DOHH2 (cell line): Measurements from ENCODE around the gene CCDC40.

Experiments used
- H3F3A ChIP-seq: fragments of 200-600 bp; sonication (generic), shearing (Covaris generic); 2 replicates; pipeline ENCODE4 v1.6.0; 2016; ENCODE audit warnings: antibody characterized with exemption, mild to moderate bottlenecking; ENCODE audit not compliant: control insufficient read depth, insufficient read depth
- H3K27ac ChIP-seq: fragments of 200-600 bp; sonication (generic); 2 replicates; pipeline ENCODE4 v1.5.1; 2014; ENCODE audit warnings: low read depth, mild to moderate bottlenecking, low read length, moderate library complexity
- H3K27me3 ChIP-seq: fragments of 200-600 bp; sonication (generic); 2 replicates; pipeline ENCODE4 v1.6.1; 2014; ENCODE audit warnings: mild to moderate bottlenecking, low read length, mixed read lengths; ENCODE audit not compliant: control insufficient read depth
- H3K36me3 ChIP-seq: fragments of 200-600 bp; sonication (generic); 2 replicates; pipeline ENCODE4 v1.6.1; 2014; ENCODE audit warnings: mild to moderate bottlenecking, low read length, moderate library complexity, mixed read lengths; ENCODE audit not compliant: control insufficient read depth
- H3K4me1 ChIP-seq: fragments of 200-600 bp; sonication (generic); 2 replicates; pipeline ENCODE4 v1.6.1; 2014; ENCODE audit warnings: mild to moderate bottlenecking, low read length, mixed read lengths; ENCODE audit not compliant: control insufficient read depth
- H3K4me2 ChIP-seq: fragments of 200-600 bp; sonication (generic); 2 replicates; pipeline ENCODE4 v1.6.0; 2014; ENCODE audit warnings: mild to moderate bottlenecking, low read length, moderate library complexity
- H3K4me3 ChIP-seq: fragments of 200-600 bp; sonication (generic); 2 replicates; pipeline ENCODE4 v1.5.1; 2014; ENCODE audit warnings: mild to moderate bottlenecking, low read length, mixed read lengths
- H3K79me2 ChIP-seq: fragments of 200-600 bp; sonication (generic); 2 replicates; pipeline ENCODE4 v1.6.1; 2014; ENCODE audit warnings: mild to moderate bottlenecking, low read length, mixed read lengths; ENCODE audit not compliant: control insufficient read depth
- H3K9me2 ChIP-seq: fragments of 200-600 bp; sonication (generic); replicated peaks from 2 replicates; pipeline ENCODE4 v1.6.1; 2014; ENCODE audit warnings: mild to moderate bottlenecking, low read length, mixed read lengths; ENCODE audit not compliant: control insufficient read depth
- H3K9me3 ChIP-seq: fragments of 200-600 bp; sonication (generic); 2 replicates; pipeline ENCODE4 v1.6.1; 2014; ENCODE audit warnings: antibody characterized with exemption, low read length, mixed read lengths; ENCODE audit not compliant: control insufficient read depth, insufficient read depth
- H4K20me1 ChIP-seq: fragments of 200-600 bp; sonication (generic); 2 replicates; pipeline ENCODE4 v1.6.0; 2014; ENCODE audit warnings: low read depth, mild to moderate bottlenecking, antibody characterized with exemption, low read length, moderate library complexity; ENCODE audit not compliant: control insufficient read depth, insufficient read depth
- CTCF ChIP-seq: fragments of 200-600 bp; sonication (generic); IDR thresholded peaks from one replicate; pipeline ENCODE4 v1.5.1; 2014; ENCODE audit warnings: antibody characterized with exemption, mild to moderate bottlenecking, low read depth, low read length; ENCODE audit not compliant: poor library complexity, severe bottlenecking
- EZH2phosphoT487 ChIP-seq: fragments of 200-600 bp; sonication (generic); IDR thresholded peaks from 2 replicates; pipeline ENCODE4 v1.6.1; 2017; ENCODE audit warnings: borderline replicate concordance, mild to moderate bottlenecking, antibody characterized with exemption, low read length, moderate library complexity, mixed read lengths

The CCDC40 gene

DNA sequence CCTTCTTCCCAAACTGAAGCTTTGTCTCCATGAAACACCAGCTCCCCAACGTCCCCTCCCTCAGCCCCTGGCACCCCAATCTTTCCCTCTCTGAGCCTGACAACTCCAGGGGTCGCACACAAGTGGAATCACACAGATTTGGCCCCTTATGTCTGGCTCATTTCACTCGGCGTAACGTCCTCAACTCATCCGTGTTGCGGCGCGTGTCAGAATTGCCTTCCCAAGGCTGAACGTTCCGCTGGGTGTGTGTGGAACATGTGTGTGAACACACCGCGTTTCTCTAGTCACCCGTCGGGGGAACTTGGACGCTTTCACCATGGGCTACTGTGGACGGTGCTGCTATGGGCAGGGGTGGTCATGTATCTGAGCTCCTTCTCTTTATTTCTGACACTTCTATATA lies 45.7 kb upstream of the CCDC40 start:
- Histone ChIP-seq H3K9me3 (no peaks in the 10 kb centered on the region), H3K27me3 (peaks cover 6% of the 10 kb centered on the region), H3K4me3 (no peak overlapping the region), H3K4me1 (peaks cover 4% of the 10 kb centered on the region; the same call in 1 of the 2 replicates), H4K20me1 (no peaks in the 10 kb centered on the region), H3K9me2 (no peaks in the 10 kb centered on the region), H3K36me3 (no peaks in the 10 kb centered on the region), H3K4me2 (no peak overlapping the region), H3K79me2 (no peaks in the 10 kb centered on the region), H3K27ac (no peak overlapping the region), H3F3A (no peaks in the 10 kb centered on the region)
- TF ChIP-seq EZH2phosphoT487 (no peak), CTCF (no peak)

DNA sequence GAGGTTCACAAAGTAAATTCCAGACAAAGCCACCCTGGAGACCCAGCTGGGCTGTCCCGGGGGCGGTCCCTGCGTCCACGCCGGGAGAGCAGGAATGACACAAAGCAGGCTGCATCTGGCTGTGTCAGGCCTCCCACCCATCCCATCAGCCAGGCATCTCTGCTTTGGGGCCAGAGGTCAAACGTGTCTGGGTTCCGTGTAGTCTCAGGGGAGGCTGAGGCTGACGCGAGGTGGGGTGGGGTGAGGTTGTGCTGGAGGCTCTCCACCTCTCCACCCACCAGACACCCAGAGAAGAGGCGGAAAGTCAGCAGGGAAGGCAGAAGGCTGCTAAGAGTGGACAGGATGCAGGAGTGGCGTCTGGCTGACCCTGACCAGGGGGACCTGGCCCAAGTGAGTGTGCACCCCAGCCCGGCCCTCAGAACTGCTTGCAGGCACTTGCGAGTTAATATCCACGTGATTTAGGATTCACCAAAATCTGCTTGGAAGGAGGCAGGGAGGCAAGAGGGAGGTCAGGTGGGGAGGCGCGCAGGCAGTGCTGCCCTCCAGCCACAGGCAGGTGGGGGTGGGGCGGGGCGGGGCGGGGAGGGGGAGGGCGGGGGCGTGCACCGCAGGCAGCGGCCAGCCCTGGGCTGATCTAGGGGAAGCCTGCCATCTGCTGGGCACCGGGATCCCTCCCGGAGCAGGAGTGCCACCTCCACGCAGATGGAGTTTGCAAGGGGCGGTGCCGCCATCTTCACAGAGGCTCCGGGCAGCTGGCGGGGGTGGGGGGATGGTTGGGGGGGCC lies 45.1 kb upstream of the CCDC40 start:
- no peaks in the 10 kb centered on the region for H3F3A ChIP-seq
- H3K27me3 ChIP-seq = peaks cover 6% of the 10 kb centered on the region
- TF ChIP-seq EZH2phosphoT487 (no peak), CTCF (no peak)
- H3K79me2 ChIP-seq = no peaks in the 10 kb centered on the region
- H3K4me3 ChIP-seq = no peak overlapping the region
- H3K9me3 ChIP-seq = no peaks in the 10 kb centered on the region
- no peaks in the 10 kb centered on the region for H4K20me1 ChIP-seq
- H3K4me1 ChIP-seq = peaks cover 4% of the 10 kb centered on the region; the same call in 1 of the 2 replicates
- no peak overlapping the region for H3K4me2 ChIP-seq
- H3K9me2 ChIP-seq = no peaks in the 10 kb centered on the region
- no peaks in the 10 kb centered on the region for H3K36me3 ChIP-seq
- no peak overlapping the region for H3K27ac ChIP-seq

GRCh38 chr17:79991924-79992648 lies 44.4 kb upstream of the CCDC40 start:
- no peaks in the 10 kb centered on the region for H3K9me3 ChIP-seq
- no peak for TF ChIP-seq CTCF
- TF ChIP-seq EZH2phosphoT487 = no peak
- no peaks in the 10 kb centered on the region for H3F3A ChIP-seq
- H3K9me2 ChIP-seq = no peaks in the 10 kb centered on the region
- H3K27me3 ChIP-seq = peaks cover 6% of the 10 kb centered on the region
- no peaks in the 10 kb centered on the region for H3K36me3 ChIP-seq
- peaks cover 8% of the 10 kb centered on the region for H3K4me1 ChIP-seq
- no peak overlapping the region for H3K4me2 ChIP-seq
- H3K4me3 ChIP-seq = no peak overlapping the region
- no peaks in the 10 kb centered on the region for H4K20me1 ChIP-seq
- no peak overlapping the region for H3K27ac ChIP-seq
- no peaks in the 10 kb centered on the region for H3K79me2 ChIP-seq
